Mesenchymal stem cell (in vitro differentiated cells and primary cell): ENCODE data around the gene MYB.
A peak's percentile ranks its signal among the peaks of the same experiment; 100 is the strongest.

Source experiments
- DNase-seq: peaks from one replicate; pipeline ENCODE4 v3.0.0-alpha.2; 2013
- H2AFZ ChIP-seq: one replicate; pipeline ENCODE4 v1.6.1; 2013; ENCODE audit warnings: low read depth, mild to moderate bottlenecking, control low read depth, inconsistent platforms, low read length, moderate library complexity
- H2AK5ac ChIP-seq: 2 replicates; pipeline ENCODE4 v1.6.1; 2013; ENCODE audit warnings: low read length, moderate library complexity, mild to moderate bottlenecking, inconsistent platforms; ENCODE audit not compliant: severe bottlenecking
- H2BK120ac ChIP-seq: one replicate; pipeline ENCODE4 v1.6.1; 2013; ENCODE audit warnings: low read depth, mild to moderate bottlenecking, inconsistent platforms, low read length, moderate library complexity
- H2BK12ac ChIP-seq, 2 experiments: one replicate each; pipeline ENCODE4 v1.6.1; 2013; ENCODE audit warnings: inconsistent platforms in 2 of 2, low read length in 2 of 2, mild to moderate bottlenecking in 2 of 2, moderate library complexity in 2 of 2, control low read depth in 1 of 2
- H2BK15ac ChIP-seq: one replicate; pipeline ENCODE4 v1.6.1; 2013; ENCODE audit warnings: mild to moderate bottlenecking, low read depth, inconsistent platforms; ENCODE audit not compliant: poor library complexity, severe bottlenecking
- H2BK5ac ChIP-seq: 2 replicates; pipeline ENCODE4 v1.6.1; 2013; ENCODE audit warnings: low read depth, mild to moderate bottlenecking, low read length, control low read depth, inconsistent platforms; ENCODE audit not compliant: poor library complexity, severe bottlenecking
- H3K14ac ChIP-seq, 2 experiments: one replicate each; pipeline ENCODE4 v1.6.1; 2013; ENCODE audit warnings: inconsistent platforms in 2 of 2, low read length in 2 of 2, control low read depth in 1 of 2, mild to moderate bottlenecking in 1 of 2, moderate library complexity in 1 of 2
- H3K18ac ChIP-seq, 2 experiments: one replicate each; pipeline ENCODE4 v1.6.1; 2013; ENCODE audit warnings: inconsistent platforms in 2 of 2, low read length in 2 of 2, control low read depth in 1 of 2, low read depth in 1 of 2, mild to moderate bottlenecking in 1 of 2
- H3K23ac ChIP-seq, 2 experiments: one replicate each; pipeline ENCODE4 v1.6.1; 2013; ENCODE audit warnings: inconsistent platforms in 2 of 2, low read length in 2 of 2, mild to moderate bottlenecking in 2 of 2, moderate library complexity in 2 of 2, control low read depth in 1 of 2
- H3K27ac ChIP-seq: 2 replicates; pipeline ENCODE4 v1.5.1; 2013; ENCODE audit warnings: mild to moderate bottlenecking, moderate library complexity, low read length, control low read depth, inconsistent platforms; ENCODE audit not compliant: poor library complexity, severe bottlenecking
- H3K27me3 ChIP-seq, 2 experiments: 2 replicates each; pipeline versions ENCODE4 v1.6.1 to v1.7.0; 2013; ENCODE audit warnings: low read length in 2 of 2, mild to moderate bottlenecking in 2 of 2, moderate library complexity in 2 of 2, control low read depth in 1 of 2, inconsistent platforms in 1 of 2; ENCODE audit not compliant: control insufficient read depth in 1 of 2, insufficient read depth in 1 of 2
- H3K36me3 ChIP-seq, 2 experiments: 2 replicates each; pipeline versions ENCODE4 v1.6.1 to v1.7.0; 2013; ENCODE audit warnings: low read length in 2 of 2, control low read depth in 1 of 2, inconsistent platforms in 1 of 2, low read depth in 1 of 2, mild to moderate bottlenecking in 1 of 2; ENCODE audit not compliant: insufficient read depth in 2 of 2, control insufficient read depth in 1 of 2
- H3K4ac ChIP-seq, 2 experiments: one replicate each; pipeline ENCODE4 v1.6.1; 2013; ENCODE audit warnings: inconsistent platforms in 2 of 2, low read length in 2 of 2, mild to moderate bottlenecking in 2 of 2, moderate library complexity in 2 of 2, control low read depth in 1 of 2, low read depth in 1 of 2
- H3K4me1 ChIP-seq: 2 replicates; pipeline ENCODE4 v1.6.1; 2013; ENCODE audit warnings: low read depth, low read length, control low read depth; ENCODE audit not compliant: control insufficient read depth, insufficient read depth
- H3K4me2 ChIP-seq: 2 replicates; pipeline ENCODE4 v1.6.1; 2013; ENCODE audit warnings: low read length, mild to moderate bottlenecking, inconsistent platforms; ENCODE audit not compliant: poor library complexity, severe bottlenecking
- H3K4me3 ChIP-seq, 2 experiments: 2 replicates each; pipeline versions ENCODE4 v1.5.1 to v1.7.0; 2013; ENCODE audit warnings: low read length in 2 of 2, mild to moderate bottlenecking in 2 of 2, control low read depth in 1 of 2, low read depth in 1 of 2; ENCODE audit not compliant: insufficient read depth in 1 of 2
- H3K79me1 ChIP-seq: replicated peaks from 2 replicates; pipeline ENCODE4 v1.6.1; 2013; ENCODE audit warnings: mild to moderate bottlenecking, control low read depth, low read length, inconsistent platforms; ENCODE audit not compliant: poor library complexity, severe bottlenecking
- H3K9ac ChIP-seq: 2 replicates; pipeline ENCODE4 v1.7.0; 2013; ENCODE audit warnings: mild to moderate bottlenecking, low read length, moderate library complexity
- H3K9me3 ChIP-seq: 2 replicates; pipeline ENCODE4 v1.7.0; 2013; ENCODE audit warnings: mild to moderate bottlenecking, low read length; ENCODE audit not compliant: control insufficient read depth
- H4K8ac ChIP-seq: one replicate; pipeline ENCODE4 v1.6.1; 2013; ENCODE audit warnings: inconsistent platforms, mild to moderate bottlenecking, low read length, moderate library complexity
- H4K91ac ChIP-seq: one replicate; pipeline ENCODE4 v1.6.1; 2013; ENCODE audit warnings: mild to moderate bottlenecking, low read length, inconsistent platforms
- WGBS: methylation state at CpG from one replicate; pipeline ENCODE4 v1.1.7; 2013; ENCODE audit warnings: mixed read lengths; 5-methylcytosine and 5-hydroxymethylcytosine counted together

MYB gene

DNA sequence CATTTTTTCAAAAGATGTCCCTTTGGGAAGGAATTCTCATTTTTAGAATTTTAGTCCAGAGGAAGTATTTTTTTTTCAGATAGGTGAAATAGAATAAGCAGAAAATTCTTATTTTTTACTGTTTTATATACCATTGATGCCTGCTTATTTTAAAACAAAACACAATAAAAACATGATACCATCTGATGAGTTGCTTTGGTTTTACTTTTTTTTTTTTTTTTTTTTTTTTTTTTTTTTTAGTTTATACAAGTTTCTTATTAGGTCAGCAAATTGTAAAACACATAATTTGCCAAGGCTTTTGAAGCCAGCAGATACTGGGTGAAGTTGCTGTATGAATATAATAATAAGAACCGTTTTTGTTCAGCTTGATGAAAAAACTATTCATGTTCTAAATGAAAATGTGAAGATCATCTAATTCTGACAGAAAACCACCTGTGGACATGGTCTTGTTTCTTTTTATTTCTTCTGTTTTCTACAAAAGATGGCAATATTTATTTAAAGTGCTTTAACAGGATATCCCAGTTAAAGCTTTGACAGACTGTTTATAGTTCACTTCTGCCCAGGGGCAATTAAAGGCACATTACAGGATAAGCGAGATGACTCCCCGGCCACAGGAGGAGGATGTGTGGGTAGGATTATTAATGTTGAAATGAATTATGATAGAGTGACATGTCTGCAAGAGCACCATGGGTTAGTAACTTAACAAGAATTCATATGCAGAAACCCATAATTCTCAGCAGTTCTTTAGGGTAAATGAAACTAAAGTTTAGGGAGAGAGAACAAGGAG lies 31.1 kb downstream of the MYB start:
- Histone ChIP-seq H3K4me1 (no peaks in the 10 kb centered on the region), H2BK12ac (no peak overlapping the region), H3K4me2 (no peak overlapping the region), H3K27me3 (no peaks in the 10 kb centered on the region), H2BK5ac (no peak overlapping the region), H3K18ac (no peak overlapping the region), H2AK5ac (no peak overlapping the region), H3K4ac (no peak overlapping the region), H3K27ac (no peak overlapping the region), H3K4me3 (no peak overlapping the region), H3K79me1 (no peaks in the 10 kb centered on the region), H3K14ac (no peak overlapping the region), H4K8ac (no peak overlapping the region), H3K36me3 (no peaks in the 10 kb centered on the region), H2BK15ac (no peak overlapping the region), H2BK120ac (no peak overlapping the region), H3K9ac (no peak overlapping the region), H4K91ac (no peak overlapping the region), H2AFZ (no peak overlapping the region), H3K9me3 (no peaks in the 10 kb centered on the region), H3K23ac (no peak overlapping the region)
- 4% methylated on average over 2 of the region's 3 CpGs for WGBS
- peak; percentile 65 for DNase-seq

DNA sequence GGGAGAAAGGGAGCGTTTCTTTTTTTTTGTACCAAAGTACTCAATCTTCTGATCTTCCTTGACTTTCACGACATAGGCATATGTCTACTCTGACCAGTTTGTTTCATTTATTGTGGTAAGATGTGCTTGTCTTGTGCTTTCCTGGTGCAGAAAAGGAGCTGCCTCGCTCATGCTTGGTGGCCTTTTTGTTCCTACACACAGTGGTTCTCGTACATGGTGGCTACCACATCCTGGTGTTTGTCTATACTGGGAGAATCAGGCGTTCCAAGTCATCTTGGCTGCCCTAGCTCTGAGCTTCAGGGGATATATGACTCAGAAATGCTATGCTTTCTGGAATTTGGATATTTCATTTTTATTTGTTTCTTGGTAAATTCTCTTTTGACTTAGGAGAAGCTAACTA lies 31.8 kb downstream of the MYB start:
- Histone ChIP-seq H3K4ac (no peak overlapping the region), H3K27ac (no peak overlapping the region), H3K79me1 (no peaks in the 10 kb centered on the region), H3K4me1 (no peaks in the 10 kb centered on the region), H2BK12ac (no peak overlapping the region), H3K18ac (peak overlapping the region; percentile 1 to 7), H3K27me3 (no peaks in the 10 kb centered on the region), H3K9me3 (no peaks in the 10 kb centered on the region), H4K8ac (no peak overlapping the region), H2BK15ac (no peak overlapping the region), H3K4me2 (no peak overlapping the region), H2BK5ac (no peak overlapping the region), H2AFZ (no peak overlapping the region), H3K23ac (no peak overlapping the region), H4K91ac (peak overlapping the region; percentile 19), H3K36me3 (no peaks in the 10 kb centered on the region), H3K4me3 (no peak overlapping the region), H3K9ac (no peak overlapping the region), H2BK120ac (no peak overlapping the region), H2AK5ac (no peak overlapping the region), H3K14ac (no peak overlapping the region)
- 53% methylated on average over 5 of the region's 5 CpGs for WGBS
- peak; percentile 57 for DNase-seq

DNA sequence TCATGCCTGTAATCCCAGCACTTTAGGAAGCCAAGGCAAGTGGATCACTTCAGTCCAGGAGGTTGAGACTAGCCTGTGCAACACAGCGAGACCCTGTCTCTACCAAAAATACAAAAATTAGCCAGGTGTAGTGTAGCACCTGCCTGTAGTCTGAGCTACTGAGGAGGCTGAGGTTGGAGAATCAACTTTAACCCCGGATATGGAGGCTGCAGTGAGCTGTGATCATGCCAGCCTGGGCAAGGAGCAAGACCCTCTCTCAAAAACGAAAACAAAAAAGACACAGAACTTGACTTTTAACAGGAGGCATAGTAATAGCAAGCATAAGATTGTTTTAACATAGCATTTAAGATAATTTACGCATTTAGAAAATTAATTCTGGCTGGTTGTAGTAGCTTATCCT lies 32.5 kb downstream of the MYB start:
- H2AK5ac ChIP-seq = no peak overlapping the region
- peak overlapping the region; percentile 63 for H2BK15ac ChIP-seq
- H4K91ac ChIP-seq = no peak overlapping the region
- no peak overlapping the region for H3K4me2 ChIP-seq
- H3K36me3 ChIP-seq = no peaks in the 10 kb centered on the region
- peak overlapping the region in 1 of 2 experiments; percentile 78 for H3K18ac ChIP-seq
- H2BK5ac ChIP-seq = no peak overlapping the region
- no peak overlapping the region for H3K4me3 ChIP-seq
- H3K27ac ChIP-seq = no peak overlapping the region
- no peaks in the 10 kb centered on the region for H3K27me3 ChIP-seq
- no peak overlapping the region for H2BK120ac ChIP-seq
- no peak overlapping the region for H3K23ac ChIP-seq
- peak overlapping the region; percentile 72 for H4K8ac ChIP-seq
- H3K79me1 ChIP-seq = no peaks in the 10 kb centered on the region
- H3K9ac ChIP-seq = no peak overlapping the region
- no peaks in the 10 kb centered on the region for H3K9me3 ChIP-seq
- H3K4me1 ChIP-seq = no peaks in the 10 kb centered on the region
- 95% methylated on average over 3 of the region's 4 CpGs for WGBS
- DNase-seq = no peak
- H2AFZ ChIP-seq = no peak overlapping the region
- no peak overlapping the region for H3K14ac ChIP-seq
- H3K4ac ChIP-seq = peak overlapping the region in 1 of 2 experiments; percentile 39
- peak overlapping the region in 1 of 2 experiments; percentile 59 for H2BK12ac ChIP-seq

DNA sequence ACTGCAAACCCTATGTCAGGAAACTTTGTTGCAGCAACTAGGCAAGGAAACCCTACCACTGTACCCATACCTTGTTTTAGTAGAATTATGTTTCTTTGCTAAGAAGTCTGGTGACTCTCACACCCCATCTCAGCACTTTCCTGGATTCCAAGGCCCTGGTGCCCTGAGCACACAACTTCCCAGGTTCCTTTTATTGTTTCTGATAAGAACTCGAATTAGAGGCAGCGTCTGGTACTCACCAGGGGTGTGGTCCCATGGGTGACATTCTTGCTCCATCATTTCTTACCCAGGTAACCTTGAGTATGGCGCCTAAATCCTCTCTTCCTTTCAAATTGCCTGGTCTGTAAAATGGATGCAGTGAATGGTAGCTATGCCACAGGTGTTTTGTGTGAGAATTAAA lies 34.1 kb downstream of the MYB start:
- Histone ChIP-seq H3K27me3 (no peaks in the 10 kb centered on the region), H2BK12ac (no peak overlapping the region), H3K23ac (no peak overlapping the region), H3K18ac (peak overlapping the region in 1 of 2 experiments; percentile 21), H2AFZ (no peak overlapping the region), H3K4me3 (no peak overlapping the region), H4K91ac (no peak overlapping the region), H3K4me1 (no peaks in the 10 kb centered on the region), H2BK120ac (no peak overlapping the region), H3K9ac (no peak overlapping the region), H3K36me3 (no peaks in the 10 kb centered on the region), H3K79me1 (no peaks in the 10 kb centered on the region), H4K8ac (no peak overlapping the region), H2AK5ac (no peak overlapping the region), H3K4me2 (no peak overlapping the region), H3K27ac (no peak overlapping the region), H3K14ac (no peak overlapping the region), H2BK15ac (peak overlapping the region; percentile 63), H2BK5ac (no peak overlapping the region), H3K4ac (peak overlapping the region in 1 of 2 experiments; percentile 34), H3K9me3 (no peaks in the 10 kb centered on the region)
- no peak for DNase-seq
- 76% methylated on average over 2 of the region's 3 CpGs for WGBS
